Fibroblast of the conjunctiva (primary cell): ENCODE measurements around the gene TES.

ENCODE experiments used
- DNase-seq: peaks from one replicate; pipeline ENCODE4 v3.0.0-alpha.2; 2010; ENCODE audit warnings: low read depth

TES gene

DNA sequence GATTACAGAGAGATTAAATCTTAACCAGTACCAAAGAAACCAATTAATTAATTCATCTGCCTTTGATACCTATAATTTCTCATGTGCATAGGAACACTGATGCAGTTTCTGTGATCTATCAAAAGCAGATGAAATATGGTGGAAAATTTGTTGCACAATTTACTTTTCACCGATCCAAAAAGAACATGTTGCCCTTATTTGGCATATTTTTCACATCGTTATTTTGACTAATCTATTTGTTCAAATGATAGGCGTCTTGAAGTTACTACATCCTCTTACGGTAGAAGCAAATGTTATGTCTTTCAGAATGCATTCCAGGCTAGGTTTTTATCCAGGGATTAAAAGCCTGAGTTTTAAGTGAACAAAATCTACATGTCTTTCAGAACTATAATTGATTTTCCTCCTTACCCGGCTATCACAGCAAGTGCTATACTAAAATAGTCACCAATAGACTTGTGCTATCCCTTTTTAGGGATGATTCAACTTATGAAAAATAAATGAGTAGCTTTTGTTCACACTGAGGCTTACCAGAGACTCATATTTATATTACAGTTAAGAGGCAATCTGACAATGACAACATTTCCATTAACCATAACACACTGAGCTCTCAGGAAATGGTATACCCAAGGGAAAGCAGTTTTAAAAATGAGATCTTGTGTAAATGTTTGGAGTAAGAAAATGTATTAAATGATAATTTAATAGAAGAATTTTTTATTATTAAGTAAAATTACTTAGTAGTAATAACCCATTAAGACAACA lies 16.8 kb upstream of the TES start:
- no peak for DNase-seq

DNA sequence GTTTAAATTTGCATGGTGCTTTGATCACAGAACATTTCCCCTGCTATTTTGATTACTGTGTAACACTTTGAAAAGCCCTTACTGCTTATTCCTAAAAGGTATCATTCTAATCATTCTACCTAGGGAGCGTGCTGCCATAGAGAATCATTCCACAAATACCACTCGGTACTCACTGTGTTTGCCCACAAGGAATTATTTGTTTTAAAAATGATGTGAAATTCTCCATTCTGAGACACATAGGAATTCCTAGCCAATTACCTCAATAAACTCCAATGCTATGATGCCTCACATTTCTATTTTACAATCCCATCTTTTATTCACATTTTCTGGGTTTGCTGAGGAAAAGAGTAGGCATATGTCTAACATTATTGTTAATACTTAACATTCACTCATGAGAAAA lies 16.2 kb upstream of the TES start:
- DNase-seq = no peak

DNA sequence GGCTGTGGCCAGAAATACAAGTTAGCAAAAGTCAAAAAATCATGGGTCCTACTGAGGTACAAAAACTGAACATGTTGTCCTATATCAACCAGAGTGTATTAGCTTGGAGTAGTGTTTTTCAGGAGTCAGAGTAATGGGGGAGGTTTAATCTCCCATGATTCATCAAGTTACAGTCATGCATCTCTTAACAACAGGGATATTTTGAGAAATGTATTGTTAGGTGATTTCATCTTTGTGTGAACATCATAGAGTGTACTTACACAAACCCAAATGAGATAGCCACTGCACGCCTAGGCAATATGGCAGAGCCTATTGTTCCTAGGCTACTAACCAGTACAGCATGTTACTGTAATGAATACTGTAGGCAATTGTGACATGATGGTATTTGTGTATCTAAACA lies 14.9 kb upstream of the TES start:
- DNase-seq = no peak

DNA sequence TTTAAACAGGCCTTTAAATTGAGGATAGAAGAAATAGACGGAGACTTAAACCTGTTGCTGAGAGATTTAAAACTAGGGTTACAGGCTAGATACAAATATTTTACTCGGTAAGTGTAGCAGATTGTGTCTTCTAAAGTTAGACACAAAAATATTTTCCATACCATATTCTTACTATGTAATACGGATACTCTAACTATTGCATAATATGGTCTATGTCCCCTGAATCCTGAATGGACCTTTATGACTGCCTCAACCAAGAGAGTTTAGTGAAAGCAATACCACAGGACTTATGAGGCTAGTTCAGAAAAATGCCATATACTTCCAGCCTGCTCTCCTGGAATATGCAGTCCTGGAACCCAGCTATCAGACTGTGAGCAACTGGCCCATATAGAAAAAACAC lies 13.4 kb upstream of the TES start:
- DNase-seq = no peak

DNA sequence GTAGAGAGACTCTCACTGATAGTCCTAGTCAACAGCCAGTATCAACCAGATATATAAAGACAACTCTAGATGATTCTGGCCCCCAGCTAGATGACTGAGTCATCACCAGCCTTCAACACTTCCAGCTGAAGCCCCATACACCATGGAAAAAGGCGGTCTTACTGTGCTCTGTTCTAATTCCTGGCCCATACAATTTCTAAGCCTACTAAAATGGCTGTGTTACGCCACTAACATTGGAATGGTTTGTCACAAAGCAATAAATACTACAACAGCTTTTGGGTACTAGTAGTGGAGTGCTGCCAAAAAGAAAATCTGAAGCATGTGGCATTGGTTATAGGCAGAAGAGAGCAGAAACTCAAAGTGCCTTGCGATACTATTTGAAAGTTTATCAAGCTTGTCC lies 13.0 kb upstream of the TES start:
- no peak for DNase-seq

DNA sequence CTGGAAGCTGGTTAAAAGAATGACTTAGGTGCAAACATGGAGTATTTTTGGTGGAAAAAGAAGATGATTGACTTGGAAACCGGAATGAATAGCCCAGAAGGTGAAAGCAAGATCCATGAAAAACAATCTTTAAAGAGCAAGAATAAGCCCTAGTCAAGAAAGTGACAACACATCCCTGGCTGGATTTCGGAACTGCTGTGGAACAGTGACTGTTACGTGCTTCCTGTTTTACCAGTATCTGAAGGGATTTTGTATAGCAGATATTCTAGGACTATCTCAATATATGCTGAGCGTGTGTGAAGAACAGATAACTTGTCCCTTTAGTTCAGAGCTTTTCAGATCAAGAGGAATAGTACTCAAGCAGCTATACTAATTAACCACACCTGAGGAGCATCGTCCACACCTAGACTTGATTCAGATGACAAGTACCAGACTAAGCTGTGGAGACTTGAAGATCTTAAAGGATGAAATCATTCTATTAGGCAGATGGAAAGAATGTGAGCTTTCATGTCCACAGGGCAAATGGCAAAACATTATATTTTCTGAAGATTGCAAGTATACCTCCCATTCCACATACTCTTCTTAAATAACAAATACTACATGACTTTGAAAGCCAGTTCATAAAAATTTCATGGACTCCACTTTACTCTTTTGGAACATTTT lies 11.5 kb upstream of the TES start:
- DNase-seq = no peak

DNA sequence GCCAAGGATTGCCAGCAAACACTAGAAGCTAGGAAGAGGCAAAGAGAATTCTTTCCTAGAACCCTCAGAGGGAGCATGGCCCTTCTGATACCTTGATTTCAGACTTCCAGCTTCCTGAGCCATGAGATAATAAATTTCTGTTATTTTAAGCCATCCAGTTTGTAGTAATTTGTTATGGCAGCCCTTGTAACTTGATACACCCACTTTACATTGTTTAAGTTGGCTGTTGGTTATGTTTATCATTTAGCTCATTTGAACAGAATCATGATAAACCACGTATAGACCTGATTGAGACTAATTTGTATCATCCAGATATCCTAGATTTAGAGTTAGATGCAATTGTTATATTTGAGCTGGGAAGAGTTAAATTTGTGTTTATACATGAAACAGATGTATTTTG lies 9.4 kb upstream of the TES start:
- DNase-seq = no peak

DNA sequence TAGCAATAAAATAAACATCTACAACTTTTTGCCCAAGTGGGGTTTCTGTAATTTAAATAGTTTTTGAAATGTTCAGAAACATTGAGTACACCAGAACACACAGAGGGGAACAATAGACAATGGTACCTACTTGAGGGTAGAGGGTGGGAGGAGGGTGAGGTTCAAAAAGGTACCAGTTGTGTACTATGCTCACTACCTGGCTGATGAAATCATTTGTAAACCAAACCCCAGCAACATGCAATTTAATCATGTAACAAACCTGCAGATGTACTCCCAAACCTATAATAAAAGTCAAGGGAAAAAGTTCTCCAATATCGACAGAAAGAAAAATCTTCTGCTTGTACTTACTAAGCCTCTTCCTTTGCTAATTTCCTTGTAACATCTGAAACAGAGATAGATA lies 4.2 kb upstream of the TES start:
- no peak for DNase-seq

DNA sequence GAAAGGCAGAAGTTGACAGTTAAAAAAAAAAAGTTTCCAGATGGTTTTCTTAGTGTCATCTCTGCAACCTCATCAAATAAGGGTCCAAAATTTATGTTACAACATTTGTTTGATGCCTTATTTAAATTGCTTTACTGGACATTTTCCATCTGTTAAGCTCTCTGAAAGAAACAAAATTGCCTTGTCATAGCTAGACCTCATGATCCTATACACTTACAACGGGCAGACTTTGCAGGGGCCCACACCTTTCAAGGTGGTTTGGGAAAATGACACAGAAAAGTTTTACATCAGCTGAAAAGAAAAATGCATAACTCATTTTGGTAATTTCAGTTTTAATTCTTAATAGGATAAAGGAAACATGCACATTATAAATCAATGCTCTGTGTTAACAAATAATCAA lies 1.4 kb upstream of the TES start:
- no peak for DNase-seq

DNA sequence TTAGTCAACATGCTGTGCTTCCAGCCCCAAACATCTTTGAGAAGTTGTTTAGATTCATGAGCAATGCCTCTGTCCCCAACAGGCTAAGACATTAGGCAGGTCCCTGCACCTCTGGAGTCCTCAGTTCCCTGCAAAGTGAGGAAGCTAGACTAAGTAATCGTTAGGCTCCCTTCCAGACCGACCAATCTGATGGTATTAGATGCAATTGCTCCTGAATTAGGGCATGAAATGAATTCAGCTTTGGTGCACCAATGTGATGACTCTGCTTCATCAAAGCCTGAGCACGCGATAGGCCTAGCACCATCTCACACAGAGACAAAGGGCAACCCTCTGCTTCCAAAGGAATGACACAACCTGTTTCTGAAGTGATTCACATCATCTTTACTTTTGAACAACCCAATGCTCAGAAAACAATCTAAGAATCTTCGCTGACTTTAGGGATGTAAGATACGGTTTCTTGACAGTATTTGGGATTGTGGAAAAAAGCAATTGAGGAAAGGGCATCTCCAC lies 723 bp upstream of the TES start:
- no peak for DNase-seq

DNA sequence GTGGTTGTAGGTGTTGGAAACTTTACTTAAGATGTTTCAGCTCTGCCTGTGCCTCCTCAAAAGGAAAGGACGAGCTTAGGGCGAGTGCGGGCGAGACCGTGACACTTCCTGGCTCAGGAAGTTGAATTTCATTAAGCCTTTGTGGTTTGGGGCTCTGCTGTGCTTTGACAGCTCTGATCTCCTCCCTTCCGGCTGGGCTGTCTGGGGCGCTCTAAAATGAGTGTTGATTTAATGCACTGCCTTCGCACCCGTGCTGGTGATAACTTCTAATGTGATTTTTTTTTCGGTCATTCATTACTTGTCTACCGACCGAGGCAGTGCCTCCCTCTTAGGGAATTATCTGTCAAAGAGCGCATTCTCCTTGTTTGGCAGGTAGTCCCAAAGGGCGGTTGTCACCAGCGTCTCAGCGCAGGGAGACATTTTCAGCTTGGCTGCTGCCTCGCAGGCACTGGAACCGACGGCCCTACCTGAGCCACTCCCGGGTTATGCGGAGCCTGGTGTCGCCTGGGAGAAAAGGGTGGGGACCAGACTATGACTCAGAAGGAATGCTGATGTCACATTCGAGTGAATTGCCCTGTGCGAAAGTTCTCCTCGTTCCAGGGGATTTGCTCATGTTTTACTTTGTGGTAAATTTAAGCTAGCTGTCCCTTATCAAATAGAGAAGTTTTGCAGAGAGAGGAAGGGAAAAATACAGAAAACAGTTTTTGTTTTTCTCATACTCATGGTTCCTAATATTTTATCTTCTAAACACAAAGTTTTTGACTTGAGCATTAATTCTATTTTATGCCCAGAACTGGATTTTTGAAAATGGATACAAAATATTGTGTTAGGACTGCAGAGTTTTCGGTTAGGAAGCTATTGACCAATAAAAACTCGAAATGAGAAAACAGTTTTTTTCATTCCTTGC lies 920 bp downstream of the TES start:
- peak; percentile 86 for DNase-seq

DNA sequence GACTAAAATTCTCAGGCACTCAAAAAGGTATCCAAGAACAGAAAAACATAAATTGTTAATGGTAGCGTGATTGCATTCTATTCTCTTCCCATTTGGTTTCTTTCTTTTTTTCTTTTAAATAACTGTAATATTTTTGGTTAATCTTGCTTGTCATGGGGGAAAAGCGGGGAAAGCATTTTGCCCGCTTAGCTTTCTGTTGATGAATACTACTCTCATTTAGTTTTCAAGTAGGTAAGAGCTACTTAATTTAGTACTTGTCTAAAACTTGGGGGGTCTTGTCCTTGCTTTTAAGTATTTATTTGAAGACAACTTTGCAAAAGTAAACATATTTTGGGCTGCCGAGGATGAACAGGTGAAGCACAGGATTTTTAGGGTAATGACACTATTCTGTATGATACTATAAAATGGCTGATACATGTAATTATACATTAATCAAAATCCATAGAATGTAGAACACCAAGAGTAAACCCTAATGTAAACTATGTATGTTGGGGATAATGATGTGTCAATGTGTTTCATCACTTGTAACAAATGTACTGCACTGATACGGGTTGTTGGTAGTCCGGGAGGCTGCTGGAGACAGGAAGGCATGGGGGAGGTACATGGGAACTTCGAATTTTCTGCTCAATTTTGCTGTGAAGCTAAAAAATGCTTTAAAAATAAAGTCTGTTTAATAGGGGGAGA lies 1.7 kb downstream of the TES start:
- no peak for DNase-seq

DNA sequence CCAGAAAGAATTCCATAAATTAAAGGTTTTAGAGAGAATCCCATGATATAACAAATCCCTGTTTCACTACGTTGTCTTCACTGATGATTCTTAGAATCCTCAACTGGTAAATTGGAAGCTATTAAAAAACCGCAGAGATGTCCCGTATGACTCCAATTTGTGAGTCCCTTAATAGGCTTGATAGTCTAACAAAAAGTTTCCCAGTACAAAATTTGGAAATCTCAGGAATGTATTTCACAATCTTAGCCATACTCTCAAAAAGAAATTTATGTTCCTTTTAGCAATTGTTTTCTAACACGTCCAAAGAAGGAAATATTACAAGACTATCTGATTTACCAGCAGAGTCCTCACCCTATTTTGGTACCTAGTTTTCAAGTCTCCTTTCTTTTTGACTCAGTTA lies 2.5 kb downstream of the TES start:
- DNase-seq = no peak

DNA sequence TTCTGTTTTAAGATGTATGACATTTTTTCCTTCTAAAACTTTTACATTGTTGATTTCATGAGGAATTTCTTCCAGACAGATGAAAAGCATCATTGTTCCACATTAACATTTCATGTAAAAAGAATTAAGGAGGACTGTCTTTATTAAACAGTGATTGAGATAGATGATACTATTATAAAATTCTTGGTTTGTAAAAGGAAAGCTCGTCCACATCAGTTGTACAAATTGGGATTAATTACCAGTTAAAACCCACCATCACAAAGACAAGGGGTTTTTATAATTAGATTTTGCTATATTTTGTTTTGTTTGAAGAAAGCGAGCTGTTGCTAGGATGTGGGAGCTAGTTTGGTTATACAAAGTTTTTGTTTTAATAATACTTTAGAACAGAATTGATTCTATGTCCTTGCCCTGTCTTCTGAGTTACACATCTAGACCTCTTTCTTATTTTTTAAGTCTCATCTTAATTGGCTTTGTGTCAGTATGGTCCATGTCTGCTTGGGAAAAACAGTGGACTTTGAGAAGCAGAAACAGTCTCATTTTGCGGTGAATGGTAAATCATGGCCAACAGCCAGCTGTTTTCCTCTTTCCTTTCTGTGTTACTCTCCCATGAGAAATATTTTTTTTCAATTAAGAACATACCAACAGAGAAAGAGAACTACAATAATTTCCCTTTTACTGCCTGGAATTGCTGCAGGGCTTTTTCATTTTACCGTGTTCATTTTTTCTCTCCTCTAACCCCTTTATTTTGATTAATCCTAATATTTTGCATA lies 3.2 kb downstream of the TES start:
- no peak for DNase-seq

DNA sequence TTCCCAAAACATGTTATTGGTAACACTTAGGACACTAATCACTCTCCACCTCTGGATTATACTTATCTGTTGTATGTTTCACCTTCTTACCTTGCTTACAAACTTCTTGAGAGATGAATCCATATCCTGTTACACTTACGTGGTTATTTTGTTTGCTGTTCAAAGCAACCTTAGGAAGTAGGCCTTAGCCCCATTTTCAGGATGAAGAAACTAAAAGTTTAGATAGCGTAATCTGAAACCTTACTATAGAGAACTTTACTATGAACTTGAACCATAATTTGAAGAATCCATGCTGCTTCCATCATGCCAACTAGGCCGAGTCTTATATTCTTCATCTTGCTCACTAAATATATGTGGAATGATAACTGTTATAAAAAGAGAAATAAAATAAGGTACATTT lies 4.6 kb downstream of the TES start:
- DNase-seq = no peak

DNA sequence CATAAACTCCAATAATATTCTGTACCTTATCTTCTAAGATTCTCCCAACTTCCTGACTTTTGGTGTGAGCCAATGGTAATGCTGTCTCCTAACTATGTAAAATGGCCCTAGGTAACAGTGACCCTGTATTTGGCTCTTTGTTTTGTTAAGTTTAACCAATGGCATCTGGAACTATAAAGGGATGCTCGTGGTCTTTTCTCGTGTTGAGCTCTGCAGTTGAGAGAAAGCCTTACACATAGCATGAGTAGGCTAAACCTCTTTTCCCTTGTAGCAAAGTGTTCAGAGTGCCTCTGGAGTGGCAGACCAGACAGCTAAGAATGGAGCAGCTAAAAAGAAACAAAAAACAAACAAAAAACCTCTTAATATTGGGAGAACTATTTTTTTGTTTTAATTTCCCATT lies 5.2 kb downstream of the TES start:
- DNase-seq = no peak

DNA sequence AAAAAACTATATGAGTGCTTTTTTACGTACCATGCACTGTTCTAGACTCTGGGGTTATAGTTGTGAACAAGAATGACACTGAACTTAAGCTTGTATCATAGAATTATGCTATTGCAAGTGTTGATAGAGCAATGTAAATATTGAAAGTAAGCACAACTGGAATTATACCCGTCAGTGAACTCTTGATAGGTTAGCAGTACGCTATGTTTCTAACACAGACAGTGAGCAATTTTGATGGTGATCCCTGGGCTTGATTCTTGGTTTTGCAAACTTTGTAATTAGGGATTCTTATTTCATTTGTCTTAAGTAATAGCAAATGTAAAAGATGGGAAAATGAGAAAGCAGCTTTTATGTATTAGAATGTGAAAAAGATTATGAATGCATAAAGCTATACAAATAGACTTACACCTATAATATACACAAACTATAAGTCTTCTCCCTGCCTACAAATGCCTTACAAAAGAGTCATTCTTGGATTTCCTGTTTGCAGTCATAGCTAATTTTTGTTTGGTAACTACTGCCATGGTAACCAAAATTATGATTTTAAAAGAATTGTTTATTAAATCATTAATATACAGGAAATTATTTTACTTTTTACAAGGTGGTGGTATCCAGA lies 6.7 kb downstream of the TES start:
- DNase-seq = no peak

DNA sequence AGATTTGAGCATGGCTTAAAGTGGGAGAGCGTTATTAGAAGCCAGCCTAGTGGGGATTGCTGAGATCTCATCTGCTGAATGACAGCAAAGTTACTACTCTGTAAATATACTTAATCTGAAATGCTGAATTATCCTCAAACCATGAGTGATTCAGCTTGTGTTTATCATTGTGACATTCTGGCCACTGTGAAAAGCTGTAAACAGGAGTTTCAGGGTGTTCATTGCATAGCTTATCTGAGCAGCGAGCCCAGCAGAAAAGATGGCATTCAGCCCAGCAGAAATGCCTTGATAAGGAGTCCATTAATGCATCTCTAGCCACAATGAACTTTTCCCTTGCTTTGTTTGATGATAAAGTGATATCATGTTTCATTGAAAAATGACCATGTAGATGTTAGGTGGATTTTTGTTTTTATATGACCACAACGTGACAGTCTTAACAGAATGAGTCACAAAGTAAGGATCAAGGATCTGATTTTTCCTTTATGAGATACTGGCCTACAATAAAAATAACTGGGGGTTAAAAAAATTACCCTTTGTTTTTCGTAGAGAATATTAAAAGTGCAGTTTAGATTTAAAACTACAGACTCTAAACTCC lies 7.8 kb downstream of the TES start:
- no peak for DNase-seq

DNA sequence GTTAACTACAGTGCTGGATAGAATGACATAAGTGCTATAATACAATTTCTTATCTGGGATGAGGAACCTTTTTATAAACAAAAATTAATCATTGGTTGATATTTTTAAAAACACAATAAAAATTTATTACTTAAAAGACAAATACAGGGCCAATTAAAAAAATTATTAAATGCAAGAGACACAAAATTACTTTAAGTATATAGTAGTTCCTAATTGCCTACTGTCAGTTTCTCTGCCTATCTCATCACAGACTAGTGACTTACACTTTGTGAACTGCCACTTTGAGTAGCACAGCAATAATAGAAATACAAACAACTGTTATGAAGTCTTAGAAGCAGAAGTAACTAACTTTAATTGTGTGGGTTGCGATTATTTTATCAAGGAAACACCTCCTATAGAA lies 8.4 kb downstream of the TES start:
- no peak for DNase-seq

DNA sequence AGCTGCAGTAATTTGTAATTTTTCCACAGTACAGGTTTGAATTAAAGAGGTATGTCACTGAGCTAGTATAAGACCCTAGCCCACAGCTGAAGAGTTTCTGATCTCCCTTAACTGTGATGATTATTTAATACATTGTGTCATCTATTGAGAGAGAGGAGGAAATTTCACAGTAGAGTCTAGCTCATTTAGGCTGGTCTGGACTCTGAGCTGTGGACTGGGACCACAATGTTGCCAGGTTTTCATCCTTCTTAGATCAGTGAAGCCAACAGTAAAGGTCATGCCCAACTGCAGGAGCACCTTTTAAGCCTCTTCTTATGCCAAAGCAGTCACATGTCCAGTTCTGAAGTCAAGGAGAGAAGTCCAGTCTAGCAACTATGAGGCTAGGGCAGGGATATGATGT lies 8.9 kb downstream of the TES start:
- DNase-seq = no peak

DNA sequence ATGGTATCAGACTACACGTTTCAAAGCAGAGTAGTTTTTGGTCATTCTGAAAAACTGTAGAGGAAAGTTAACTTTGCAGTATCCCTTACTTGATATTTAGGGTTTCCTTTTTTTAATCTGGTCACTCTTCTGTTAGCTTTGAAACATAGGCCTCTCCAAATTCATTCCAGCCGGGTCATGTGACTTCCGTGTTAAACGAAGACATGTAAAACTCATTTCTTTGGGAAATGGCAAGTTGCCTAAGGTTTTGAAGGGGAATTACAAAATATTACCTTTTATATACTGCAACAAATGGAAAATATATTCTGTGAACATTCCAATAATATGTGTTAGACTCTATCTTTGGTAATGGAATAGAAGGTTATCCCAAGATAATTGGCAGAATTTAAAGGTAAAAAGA lies 9.5 kb downstream of the TES start:
- no peak for DNase-seq
